Heart left ventricle (tissue), 16 donors: Measurements from ENCODE around the gene NRARP. TPM values are rescaled to one million over a fixed set of nuclear protein-coding genes. Genes with fewer than 3 reads are reported as not detected.

ENCODE experiments used
- ATAC-seq, 4 donors: fragments of 200-7000 bp; cut with Tn5 transposase; one replicate each; pipeline ENCODE4 v1.9.1; 2020 to 2022; ENCODE audit warnings: moderate library complexity in 4 of 4, mild to moderate bottlenecking in 3 of 4, moderate number of reproducible peaks in 1 of 4
- DNase-seq, 5 donors: peaks; one replicate each; pipeline ENCODE4 v3.0.0-alpha.2; 2020
- H3K27ac ChIP-seq, 12 donors: fragments of 200-600 bp; sonication (generic) in 4 of 12; one replicate each; pipeline versions ENCODE4 v1.5.0 to v1.8.0; 2016 to 2022; ENCODE audit warnings: mild to moderate bottlenecking in 2 of 12
- H3K27me3 ChIP-seq, 9 donors: fragments of 200-600 bp; sonication (generic) in 2 of 9; one replicate each; pipeline versions ENCODE4 v1.5.1 to v1.8.0; 2016 to 2022; ENCODE audit warnings: mild to moderate bottlenecking in 3 of 9
- H3K36me3 ChIP-seq, 9 donors: fragments of 200-600 bp; sonication (generic) in 2 of 9; one replicate each; pipeline versions ENCODE4 v1.5.0 to v1.8.0; 2018 to 2022; ENCODE audit warnings: mild to moderate bottlenecking in 2 of 9
- H3K4me1 ChIP-seq, 12 donors: fragments of 200-600 bp; sonication (generic) in 4 of 12; one replicate each; pipeline versions ENCODE4 v1.5.0 to v1.8.0; 2016 to 2022; ENCODE audit warnings: mild to moderate bottlenecking in 3 of 12
- H3K4me3 ChIP-seq, 12 donors: fragments of 200-600 bp; sonication (generic) in 4 of 12; one replicate each; pipeline versions ENCODE4 v1.5.0 to v1.8.0; 2017 to 2022; ENCODE audit warnings: mild to moderate bottlenecking in 9 of 12, moderate library complexity in 4 of 12
- H3K9me3 ChIP-seq, 12 donors: fragments of 200-600 bp; sonication (generic) in 4 of 12; one replicate each; pipeline versions ENCODE4 v1.5.0 to v1.8.0; 2016 to 2022; ENCODE audit warnings: mild to moderate bottlenecking in 1 of 12
- POLR2A ChIP-seq, 2 donors: fragments of 450-650 bp; IDR thresholded peaks; one replicate each; pipeline ENCODE4 v1.6.1; 2017; ENCODE audit warnings: antibody characterized with exemption in 2 of 2, mild to moderate bottlenecking in 2 of 2, moderate library complexity in 2 of 2
- WGBS, 4 donors: extraction: QIAGEN DNeasy Blood & Tissue Kit in 2 of 4; methylation state at CpG; one replicate each; pipeline versions ENCODE4 v1.1.5 to v1.1.7; 2013 to 2018; 5-methylcytosine and 5-hydroxymethylcytosine counted together
- intact Hi-C, 10 donors: fragments of 100-400 bp; cut with DNase I; formaldehyde crosslinking; loops; one replicate each; pipeline versions ENCODE4 v1.11.1 to v1.14.2; 2022
- polyA plus RNA-seq, 2 donors: library from polyadenylated mRNA; stranded (reverse); fragments of 200-250 nt; gene quantifications; one replicate each; pipeline ENCODE4 v1.2.3, GENCODE V29; 2013
- total RNA-seq, 9 donors: library from RNA; depleted of rRNA in 2 of 9; stranded (reverse); fragments of >200 nt in 2 of 9; fragmentation: NEBNext Ultra II Directional in 3 of 9; extraction: Animal tissue kit (Norgen Biotek cat#: 25700) in 3 of 9; gene quantifications; one replicate each; pipeline versions ENCODE4 v1.1.0 to v1.2.4, GENCODE V29; 2016 to 2023
- TF ChIP-seq, protein P1 (sequence below), 12 donors: fragments of 200-600 bp; sonication (generic) in 4 of 12; IDR thresholded peaks; one replicate each; pipeline versions ENCODE4 v1.5.0 to v1.8.0; 2018 to 2022; ENCODE audit warnings: antibody characterized with exemption in 12 of 12, mild to moderate bottlenecking in 5 of 12
- donor health status: ischemic (EF 13 %, LVEDD 7.1; RV severe dilation, severe dysfunction).
- donor health status: healthy with polysubstance abuse.
- donor health status: DM: no; HTN: yes; CAD: no.
- donor health status: DM: no; HTN: no; CAD: no.
- donor health status: ischemic (EF 25% LVEDD 6.9; RV normal size, moderate dysfunction).
- donor health status: ischemic (EF 25% LVEDD 5.7; RV mildly dilated, moderate dysfunction).
- donor health status: healthy.
- donor health status: DM: yes; HTN: yes; CAD: no.
- donor health status: ischemic (EF 35%, LVEDD 5.7; RV mildly dilated, moderate dysfunction).
- donor health status: nonischemic (EF 11% LVEDD 7.7; RV severe dilation, severe dysfunction).
- donor health status: DM: yes; HTN: yes; CAD: no.
- donor health status: PGD.
- donor health status: ischemic (EF 29% LVEDD 5.4; RV normal size, mild dysfunction).
- donor health status: nonischemic (EF 23%, LVEDD 6.1; RV moderate dilation, normal function).

Gene NRARP
- total and polyA plus RNA-seq, 11 donors: 1.6 to 15.8 (median 9.3) TPM

DNA sequence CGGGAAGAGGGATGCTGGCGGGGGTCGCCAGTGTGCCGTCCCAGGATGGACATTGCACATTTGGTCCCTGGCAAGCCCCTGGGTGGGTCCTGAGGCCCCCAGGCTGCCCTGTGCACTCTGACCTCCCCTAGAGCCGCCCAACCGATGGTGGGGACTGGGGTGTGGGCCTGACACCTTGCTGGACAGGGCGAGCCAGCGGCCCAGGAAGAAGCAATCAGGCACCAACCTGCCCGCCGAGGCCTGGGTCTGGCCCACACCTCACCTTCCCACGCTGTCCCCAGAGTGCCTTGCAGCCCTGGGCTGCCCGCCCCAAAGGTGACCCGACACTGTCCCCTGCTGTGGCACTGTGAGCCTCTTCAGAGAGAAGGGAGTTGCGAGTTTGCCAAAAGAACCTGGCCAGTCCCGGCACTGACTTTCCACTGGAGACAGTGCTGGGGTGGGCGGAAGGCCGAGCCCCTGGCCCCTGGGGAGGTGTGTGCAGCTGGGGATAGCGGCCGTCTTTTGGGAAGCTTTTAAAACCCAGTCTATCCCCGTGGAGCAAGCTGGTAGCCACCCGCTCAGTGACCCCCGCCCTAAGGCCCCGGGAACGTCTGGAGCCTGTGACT is 12.0 kb upstream of the NRARP start:
- Histone ChIP-seq H3K36me3 (no peaks in the 10 kb centered on the region), H3K4me3 (no peak overlapping the region), H3K9me3 (no peaks in the 10 kb centered on the region), H3K4me1 (peaks cover 3 to 56% (median 25%) of the 10 kb centered on the region in 12 donors), H3K27me3 (peaks cover 0 to 21% (median 6%) of the 10 kb centered on the region in 9 donors), H3K27ac (peak overlapping the region in 8 of 12 donors; percentile 39 to 97 (median 82))
- 54 to 82% (median 79%) methylated on average over 15 to 24 of the region's 24 CpGs for WGBS, 4 donors
- DNase-seq (peak in 3 of 5 donors; percentile 30 to 39 (median 35)), ATAC-seq (no peak)
- intact Hi-C loops: no loop called here
- TF ChIP-seq, protein P1, sequence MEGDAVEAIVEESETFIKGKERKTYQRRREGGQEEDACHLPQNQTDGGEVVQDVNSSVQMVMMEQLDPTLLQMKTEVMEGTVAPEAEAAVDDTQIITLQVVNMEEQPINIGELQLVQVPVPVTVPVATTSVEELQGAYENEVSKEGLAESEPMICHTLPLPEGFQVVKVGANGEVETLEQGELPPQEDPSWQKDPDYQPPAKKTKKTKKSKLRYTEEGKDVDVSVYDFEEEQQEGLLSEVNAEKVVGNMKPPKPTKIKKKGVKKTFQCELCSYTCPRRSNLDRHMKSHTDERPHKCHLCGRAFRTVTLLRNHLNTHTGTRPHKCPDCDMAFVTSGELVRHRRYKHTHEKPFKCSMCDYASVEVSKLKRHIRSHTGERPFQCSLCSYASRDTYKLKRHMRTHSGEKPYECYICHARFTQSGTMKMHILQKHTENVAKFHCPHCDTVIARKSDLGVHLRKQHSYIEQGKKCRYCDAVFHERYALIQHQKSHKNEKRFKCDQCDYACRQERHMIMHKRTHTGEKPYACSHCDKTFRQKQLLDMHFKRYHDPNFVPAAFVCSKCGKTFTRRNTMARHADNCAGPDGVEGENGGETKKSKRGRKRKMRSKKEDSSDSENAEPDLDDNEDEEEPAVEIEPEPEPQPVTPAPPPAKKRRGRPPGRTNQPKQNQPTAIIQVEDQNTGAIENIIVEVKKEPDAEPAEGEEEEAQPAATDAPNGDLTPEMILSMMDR (IDR thresholded peaks at IDR 0.05): no peak
- no peak for TF ChIP-seq POLR2A (IDR thresholded peaks at IDR 0.05)

DNA sequence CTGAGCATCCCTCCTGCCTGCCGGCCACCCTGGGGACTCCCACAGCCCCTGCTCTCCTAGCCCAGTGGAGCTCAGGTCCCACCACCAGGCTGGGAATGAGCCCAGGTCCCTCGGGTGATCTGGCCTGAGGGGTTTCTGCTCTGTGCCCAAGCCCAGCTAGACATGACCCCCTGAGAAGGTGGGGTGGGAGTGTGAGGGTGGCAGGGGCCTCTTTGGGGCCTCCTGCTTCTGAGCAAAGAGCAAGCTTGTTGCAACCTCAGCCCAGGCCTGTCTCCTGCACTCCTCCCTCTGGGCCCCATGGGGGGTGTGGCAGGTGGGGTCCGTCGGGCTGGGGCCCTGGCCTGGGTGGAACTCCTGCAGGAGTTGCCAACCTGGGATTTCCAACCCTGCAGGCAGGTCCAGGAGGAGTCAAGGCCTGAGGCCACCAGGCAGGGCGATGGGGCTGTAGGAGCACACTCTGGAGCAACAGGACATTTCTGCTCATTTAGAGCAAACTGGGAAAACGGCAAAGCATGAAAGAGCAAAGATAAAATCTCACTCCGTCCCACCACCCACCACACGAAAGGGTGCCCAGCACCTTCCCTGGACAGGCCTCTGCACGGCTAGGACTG is 11.4 kb upstream of the NRARP start:
- Histone ChIP-seq H3K4me3 (no peak overlapping the region), H3K27me3 (peaks cover 0 to 21% (median 6%) of the 10 kb centered on the region in 9 donors), H3K4me1 (peaks cover under 1 to 50% (median 21%) of the 10 kb centered on the region in 12 donors), H3K27ac (peak overlapping the region in 5 of 12 donors; percentile 39 to 97 (median 86)), H3K36me3 (no peaks in the 10 kb centered on the region), H3K9me3 (no peaks in the 10 kb centered on the region)
- WGBS, 4 donors: 78 to 86% (median 81%) methylated on average over 8 to 9 of the region's 9 CpGs
- TF ChIP-seq POLR2A (IDR thresholded peaks at IDR 0.05): no peak
- TF ChIP-seq, protein P1 (IDR thresholded peaks at IDR 0.05): no peak
- DNase-seq: no peak
- ATAC-seq: no peak
- intact Hi-C loops: no loop called here

DNA sequence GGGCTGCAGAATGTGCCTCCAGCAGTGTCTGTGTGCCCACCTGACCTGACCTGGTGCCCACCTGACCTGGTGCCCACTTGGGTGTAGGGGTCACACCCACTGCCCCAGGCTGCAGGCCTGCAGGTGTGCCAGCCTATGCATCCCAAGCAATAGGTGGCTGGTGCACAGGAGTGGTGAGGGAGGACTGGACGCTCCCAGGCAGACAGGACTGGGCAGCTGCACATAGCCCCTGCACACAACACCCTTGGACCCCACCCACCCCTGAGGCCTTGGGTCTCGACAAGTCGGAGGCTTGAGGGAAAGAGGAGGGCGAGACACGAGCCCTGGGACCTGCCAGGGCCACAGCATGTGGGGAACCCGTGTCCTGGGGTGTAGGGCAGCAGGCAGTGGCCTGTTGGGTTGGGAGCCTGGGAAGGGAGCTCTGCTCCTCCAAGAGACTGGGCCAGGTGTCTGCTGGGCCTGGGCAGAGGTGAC is 10.8 kb upstream of the NRARP start:
- DNase-seq: peak in 2 of 5 donors; percentile 18 to 62
- no peak for ATAC-seq

More for the DNA sequence above, 10.8 kb upstream of the NRARP start:
- intact Hi-C loops: no loop called here
- H3K27ac ChIP-seq: no peak overlapping the region
- TF ChIP-seq, protein P1 (IDR thresholded peaks at IDR 0.05): no peak
- TF ChIP-seq POLR2A (IDR thresholded peaks at IDR 0.05): no peak
- H3K4me1 ChIP-seq: peaks cover 0 to 47% (median 20%) of the 10 kb centered on the region in 12 donors
- no peaks in the 10 kb centered on the region for H3K9me3 ChIP-seq
- 84 to 100% (median 95%) methylated on average over 4 to 6 of the region's 6 CpGs for WGBS, 4 donors
- H3K36me3 ChIP-seq: no peaks in the 10 kb centered on the region
- no peak overlapping the region for H3K4me3 ChIP-seq
- H3K27me3 ChIP-seq: peaks cover 0 to 21% (median 6%) of the 10 kb centered on the region in 9 donors
